Fibroblast of lung (primary cell): Measurements from ENCODE around the gene CDC26. TPM values are rescaled to one million over a fixed set of nuclear protein-coding genes. Genes with fewer than 3 reads are reported as not detected.

Experiments used
- DNase-seq, 2 donors: peaks; one replicate each; pipeline versions ENCODE4 v3.0.0 to v3.0.0-alpha.2; 2010; ENCODE audit warnings: low read depth in 2 of 2
- H2AFZ ChIP-seq: 2 replicates; pipeline ENCODE4 v1.5.1; 2012; ENCODE audit warnings: low read length, control low read depth, inconsistent platforms
- H3K27ac ChIP-seq: 2 replicates; pipeline ENCODE4 v1.5.1; 2011; ENCODE audit warnings: low read length, control low read depth; ENCODE audit not compliant: insufficient read depth
- H3K27me3 ChIP-seq: 2 replicates; pipeline ENCODE4 v1.5.1; 2011; ENCODE audit warnings: mild to moderate bottlenecking, low read length; ENCODE audit not compliant: control insufficient read depth, insufficient read depth
- H3K36me3 ChIP-seq: 2 replicates; pipeline ENCODE4 v1.5.1; 2011; ENCODE audit warnings: low read length; ENCODE audit not compliant: control insufficient read depth, insufficient read depth
- H3K4me1 ChIP-seq: 2 replicates; pipeline ENCODE4 v1.5.1; 2011; ENCODE audit warnings: low read length; ENCODE audit not compliant: control insufficient read depth, insufficient read depth; ENCODE audit errors: extremely low read depth
- H3K4me2 ChIP-seq: 2 replicates; pipeline ENCODE4 v1.5.1; 2011; ENCODE audit warnings: low read length, control low read depth; ENCODE audit not compliant: insufficient read depth; ENCODE audit errors: extremely low read depth
- H3K4me3 ChIP-seq, 4 experiments: fragments of 200-600 bp in 1 of 4; sonication (generic) in 1 of 4; replicated peaks in 1 of 4; 2 replicates each; pipeline ENCODE4 v1.5.1; 2011 to 2016; ENCODE audit warnings: low read length in 4 of 4, low read depth in 3 of 4, mild to moderate bottlenecking in 3 of 4, control low read depth in 2 of 4, inconsistent platforms in 1 of 4, mixed read lengths in 1 of 4; ENCODE audit not compliant: insufficient read depth in 1 of 4; ENCODE audit errors: control extremely low read depth in 1 of 4
- H3K79me2 ChIP-seq: 2 replicates; pipeline ENCODE4 v1.5.1; 2012; ENCODE audit warnings: mild to moderate bottlenecking, low read length, inconsistent platforms; ENCODE audit not compliant: control insufficient read depth, insufficient read depth
- H3K9ac ChIP-seq: 2 replicates; pipeline ENCODE4 v1.5.1; 2011; ENCODE audit warnings: mild to moderate bottlenecking, low read length, control low read depth; ENCODE audit not compliant: insufficient read depth
- H3K9me3 ChIP-seq: 2 replicates; pipeline ENCODE4 v1.5.1; 2012; ENCODE audit warnings: low read depth, low read length; ENCODE audit not compliant: control insufficient read depth, insufficient read depth
- H4K20me1 ChIP-seq: 2 replicates; pipeline ENCODE4 v1.5.1; 2011; ENCODE audit warnings: low read length; ENCODE audit not compliant: control insufficient read depth, insufficient read depth; ENCODE audit errors: extremely low read depth
- EZH2 ChIP-seq: IDR thresholded peaks from 2 replicates; pipeline ENCODE4 v1.5.1; 2012; ENCODE audit warnings: low read length, control low read depth, mild to moderate bottlenecking; ENCODE audit errors: missing control alignments
- polyA plus RNA-seq, 2 donors: library from polyadenylated mRNA; depleted of rRNA in 1 of 2; stranded (reverse) in 1 of 2; unstranded in 1 of 2; fragments of >200 nt; gene quantifications; 2 replicates each; pipeline ENCODE4 v1.2.1, GENCODE V29; 2011 to 2012; ENCODE audit warnings: missing spikeins in 1 of 2
- total RNA-seq: library from RNA; depleted of rRNA; stranded (reverse); fragments of >200 nt; gene quantifications from 2 replicates; pipeline ENCODE4 v1.2.1, GENCODE V29; 2014
- TF ChIP-seq, protein P1 (sequence below), 2 donors: IDR thresholded peaks in 1 of 2; conservative IDR thresholded peaks in 1 of 2; 1 replicate in 1 of 2; 2 replicates in 1 of 2; pipeline ENCODE4 v1.5.1; 2011 to 2012; ENCODE audit warnings: low read length in 2 of 2, control low read depth in 1 of 2, inconsistent platforms in 1 of 2, low read depth in 1 of 2, mild to moderate bottlenecking in 1 of 2

Gene CDC26
- total and polyA plus RNA-seq, 2 donors (not counting 1 experiment from before 2014, with no cell fraction given), result 33.9 to 63.2 TPM

DNA sequence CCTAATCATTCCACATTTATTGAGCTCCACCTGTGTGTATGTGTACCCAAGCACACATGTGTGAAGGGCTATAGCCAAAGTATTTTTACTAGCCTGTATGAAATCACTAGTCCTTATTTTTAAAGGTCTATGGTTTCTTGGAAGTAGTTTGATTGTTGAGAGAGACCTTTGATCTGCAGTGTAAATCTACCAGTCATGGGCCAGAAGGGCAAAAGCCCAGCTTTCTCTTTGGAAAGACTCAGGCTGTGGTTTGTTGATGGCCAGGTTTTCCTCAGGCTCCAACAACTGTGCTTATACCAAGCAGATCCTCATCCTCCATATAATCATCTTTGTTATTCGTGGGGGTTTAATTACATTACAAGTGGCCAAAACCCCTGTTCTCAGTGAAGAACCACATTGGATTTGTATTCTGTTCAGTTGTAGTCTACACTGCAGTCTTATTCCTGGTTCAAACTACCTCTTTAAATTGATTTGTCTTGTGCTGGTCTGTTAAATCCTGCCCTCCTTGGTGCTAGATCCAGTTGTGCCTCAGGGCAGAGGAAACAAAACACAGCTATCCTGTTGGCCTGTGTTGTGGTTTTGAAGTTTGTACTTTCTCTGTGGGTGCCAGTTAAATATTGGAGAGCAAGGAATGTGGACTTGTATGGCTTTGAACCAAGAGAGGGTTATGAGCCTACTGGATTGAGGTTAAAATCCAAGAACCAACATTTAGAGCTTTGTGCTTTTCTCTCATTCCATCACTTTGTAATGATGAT lies 13.3 kb downstream of the CDC26 start:
- H3K9ac ChIP-seq, result no peak overlapping the region
- H3K27ac ChIP-seq, result no peak overlapping the region
- H2AFZ ChIP-seq, result no peak overlapping the region
- no peaks in the 10 kb centered on the region for H3K9me3 ChIP-seq
- no peak for DNase-seq
- no peaks in the 10 kb centered on the region for H4K20me1 ChIP-seq
- H3K79me2 ChIP-seq, result no peaks in the 10 kb centered on the region
- H3K4me2 ChIP-seq, result no peak overlapping the region
- no peaks in the 10 kb centered on the region for H3K4me1 ChIP-seq
- H3K27me3 ChIP-seq, result no peaks in the 10 kb centered on the region
- TF ChIP-seq, protein P1, sequence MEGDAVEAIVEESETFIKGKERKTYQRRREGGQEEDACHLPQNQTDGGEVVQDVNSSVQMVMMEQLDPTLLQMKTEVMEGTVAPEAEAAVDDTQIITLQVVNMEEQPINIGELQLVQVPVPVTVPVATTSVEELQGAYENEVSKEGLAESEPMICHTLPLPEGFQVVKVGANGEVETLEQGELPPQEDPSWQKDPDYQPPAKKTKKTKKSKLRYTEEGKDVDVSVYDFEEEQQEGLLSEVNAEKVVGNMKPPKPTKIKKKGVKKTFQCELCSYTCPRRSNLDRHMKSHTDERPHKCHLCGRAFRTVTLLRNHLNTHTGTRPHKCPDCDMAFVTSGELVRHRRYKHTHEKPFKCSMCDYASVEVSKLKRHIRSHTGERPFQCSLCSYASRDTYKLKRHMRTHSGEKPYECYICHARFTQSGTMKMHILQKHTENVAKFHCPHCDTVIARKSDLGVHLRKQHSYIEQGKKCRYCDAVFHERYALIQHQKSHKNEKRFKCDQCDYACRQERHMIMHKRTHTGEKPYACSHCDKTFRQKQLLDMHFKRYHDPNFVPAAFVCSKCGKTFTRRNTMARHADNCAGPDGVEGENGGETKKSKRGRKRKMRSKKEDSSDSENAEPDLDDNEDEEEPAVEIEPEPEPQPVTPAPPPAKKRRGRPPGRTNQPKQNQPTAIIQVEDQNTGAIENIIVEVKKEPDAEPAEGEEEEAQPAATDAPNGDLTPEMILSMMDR (conservative IDR thresholded peaks at IDR 0.05 in 1 of 2, IDR thresholded peaks at IDR 0.05 in 1 of 2; ENCODE audit: low read depth in 1 of 2, low read length in 2 of 2), result no peak
- TF ChIP-seq EZH2, result no peak
- no peak overlapping the region for H3K4me3 ChIP-seq
- peaks cover 9% of the 10 kb centered on the region for H3K36me3 ChIP-seq

- Histone ChIP-seq H3K36me3 (peaks cover 9% of the 10 kb centered on the region), H3K4me2 (no peak overlapping the region), H4K20me1 (no peaks in the 10 kb centered on the region), H3K9ac (no peak overlapping the region), H2AFZ (no peak overlapping the region), H3K27me3 (no peaks in the 10 kb centered on the region), H3K4me3 (no peak overlapping the region), H3K9me3 (no peaks in the 10 kb centered on the region), H3K79me2 (no peaks in the 10 kb centered on the region), H3K27ac (no peak overlapping the region), H3K4me1 (no peaks in the 10 kb centered on the region)
- TF ChIP-seq, protein P1 (conservative IDR thresholded peaks at IDR 0.05 in 1 of 2, IDR thresholded peaks at IDR 0.05 in 1 of 2; ENCODE audit: low read depth in 1 of 2, low read length in 2 of 2), result no peak
- TF ChIP-seq EZH2, result no peak
- DNase-seq, result no peak
Observed at GRCh38 chr9:113258282-113258681, 17.1 kb downstream of the CDC26 start.

GRCh38 chr9:113257863-113258262 lies 17.5 kb downstream of the CDC26 start:
- Histone ChIP-seq H3K36me3 (peaks cover 9% of the 10 kb centered on the region), H3K9me3 (no peaks in the 10 kb centered on the region), H3K4me2 (no peak overlapping the region), H3K4me1 (no peaks in the 10 kb centered on the region), H3K4me3 (no peak overlapping the region), H3K9ac (no peak overlapping the region), H3K27ac (no peak overlapping the region), H3K27me3 (no peaks in the 10 kb centered on the region), H3K79me2 (no peaks in the 10 kb centered on the region), H2AFZ (no peak overlapping the region), H4K20me1 (no peaks in the 10 kb centered on the region)
- no peak for TF ChIP-seq EZH2
- TF ChIP-seq, protein P1 (conservative IDR thresholded peaks at IDR 0.05 in 1 of 2, IDR thresholded peaks at IDR 0.05 in 1 of 2; ENCODE audit: low read depth in 1 of 2, low read length in 2 of 2), result no peak
- no peak for DNase-seq
